Measurements from ENCODE around the gene BCKDK.

The BCKDK gene

DNA sequence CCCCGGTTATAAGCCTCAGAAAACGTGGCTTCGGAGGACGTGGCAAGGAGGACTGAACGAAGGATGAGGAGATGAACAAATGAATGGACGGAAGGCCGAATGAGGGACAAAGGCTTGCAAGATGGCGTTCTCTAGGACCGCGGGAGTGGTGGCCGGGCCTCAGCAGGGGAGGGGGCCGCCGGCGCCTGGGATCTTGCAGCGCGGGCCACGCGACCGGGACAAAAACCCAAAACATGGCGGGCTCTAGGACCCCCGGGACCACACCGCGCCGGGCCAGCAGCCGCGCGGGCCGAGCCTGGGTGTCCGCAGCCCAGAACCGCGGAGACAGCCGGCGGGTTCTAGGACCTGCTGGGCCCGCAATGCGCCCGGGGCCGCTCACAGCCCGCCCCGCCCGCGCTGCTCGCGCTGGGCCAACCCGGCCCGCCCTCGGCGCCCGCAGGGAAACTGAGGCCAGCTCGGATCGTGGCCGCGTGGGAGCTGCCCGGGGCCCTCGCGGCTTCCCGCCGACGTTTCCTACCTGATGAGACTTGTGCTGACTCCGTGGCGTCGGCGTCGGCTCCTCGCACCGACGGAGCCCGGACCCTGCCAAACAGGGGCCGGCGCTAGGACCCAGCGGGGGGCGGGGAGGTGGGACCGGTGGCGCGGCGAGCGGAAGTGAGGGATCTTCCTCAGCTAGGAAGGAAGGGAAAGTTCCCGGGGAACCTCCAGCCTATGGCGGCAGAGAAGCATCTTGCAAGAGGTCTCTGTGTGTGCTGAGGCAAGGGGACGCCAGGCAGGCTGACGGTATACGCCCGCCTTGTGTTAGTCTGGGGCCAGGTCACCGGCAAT lies 34.8 kb upstream of the BCKDK start:
- no peaks in the 10 kb centered on the region for H3K9me3 ChIP-seq (ENCODE audit: control insufficient read depth in 2 of 2, low read length in 2 of 2)
- H3K9ac ChIP-seq (ENCODE audit: low read depth in 1 of 2, low read length in 2 of 2) = peak overlapping the region; percentile 69 to 72
- peaks cover 22% of the 10 kb centered on the region in 2 donors for H3K4me1 ChIP-seq (ENCODE audit: control insufficient read depth in 2 of 2, insufficient read depth in 2 of 2, low read length in 2 of 2)
- H3K27ac ChIP-seq (ENCODE audit: low read depth in 2 of 2, low read length in 2 of 2) = peak overlapping the region; percentile 81 to 91
- no peaks in the 10 kb centered on the region for H3K27me3 ChIP-seq (ENCODE audit: control insufficient read depth in 2 of 2, insufficient read depth in 2 of 2, low read length in 2 of 2)
- peak overlapping the region; percentile 83 to 88 for H3K4me3 ChIP-seq (ENCODE audit: low read length in 2 of 2)
- H3K36me3 ChIP-seq (ENCODE audit: control insufficient read depth in 2 of 2, insufficient read depth in 2 of 2, low read length in 2 of 2) = peaks cover 22 to 25% of the 10 kb centered on the region in 2 donors

DNA sequence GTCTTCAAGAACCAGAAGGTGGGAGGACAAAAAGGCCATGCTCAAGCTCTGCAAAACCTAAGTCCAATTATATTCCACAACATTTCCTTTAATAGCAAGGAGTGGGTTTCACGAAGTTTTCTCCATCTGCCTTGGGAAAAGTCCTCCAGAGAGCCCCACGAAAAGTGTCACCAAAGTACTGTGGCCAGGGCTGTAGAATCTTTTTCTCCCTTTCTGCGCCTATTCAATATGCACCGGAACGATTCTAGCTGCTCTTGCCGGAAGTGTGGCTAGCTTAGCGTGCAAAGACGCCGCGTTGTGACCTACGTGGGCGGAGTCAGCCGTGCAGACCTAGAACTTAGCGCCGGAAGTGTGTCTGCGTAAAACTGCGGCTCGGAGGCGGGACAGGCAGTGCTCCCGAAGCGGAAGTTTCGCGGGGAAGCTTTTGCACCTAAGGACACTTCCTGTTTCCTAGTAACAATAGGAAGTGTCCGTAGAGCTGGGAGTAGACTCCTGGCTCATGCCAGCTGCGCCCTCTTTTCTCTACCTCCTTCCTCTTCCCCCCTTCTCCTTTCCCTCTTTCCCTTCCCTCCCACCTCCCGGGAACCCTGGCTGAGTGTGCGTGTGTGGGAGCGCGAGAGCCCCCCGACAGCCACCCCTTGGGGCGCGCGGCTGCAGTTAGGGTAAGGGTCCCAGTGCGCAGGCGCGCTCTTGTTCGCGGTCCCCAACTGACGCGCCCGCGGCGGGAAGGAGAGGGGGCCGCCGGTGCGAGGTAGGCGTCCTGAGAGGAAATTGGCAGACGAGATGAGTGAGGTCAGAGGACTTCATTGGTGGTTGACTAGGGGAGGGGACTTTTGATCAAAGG lies 34.0 kb upstream of the BCKDK start, which contains the start of the genes ZNF646 and ZNF668:
Gene ZNF646, plus strand, starts transcription at position 453 of the 844 bp plus-strand sequence. CDS start 1,903 bp downstream, outside the sequence.
Gene ZNF668, minus strand, starts transcription at position 271 of the 844 bp plus-strand sequence. CDS start 9,781 bp downstream, outside the sequence.
- peaks cover 22% of the 10 kb centered on the region in 2 donors for H3K4me1 ChIP-seq (ENCODE audit: control insufficient read depth in 2 of 2, insufficient read depth in 2 of 2, low read length in 2 of 2)
- peak within 1 kb of the TSS; percentile 83 to 88 for H3K4me3 ChIP-seq (ENCODE audit: low read length in 2 of 2)
- H3K27me3 ChIP-seq (ENCODE audit: control insufficient read depth in 2 of 2, insufficient read depth in 2 of 2, low read length in 2 of 2) = no peaks in the 10 kb centered on the region
- H3K9ac ChIP-seq (ENCODE audit: low read depth in 1 of 2, low read length in 2 of 2) = peak within 1 kb of the TSS; percentile 91
- H3K9me3 ChIP-seq (ENCODE audit: control insufficient read depth in 2 of 2, low read length in 2 of 2) = no peaks in the 10 kb centered on the region
- peak within 1 kb of the TSS; percentile 81 to 91 for H3K27ac ChIP-seq (ENCODE audit: low read depth in 2 of 2, low read length in 2 of 2)
- peaks cover 28 to 34% of the 10 kb centered on the region in 2 donors for H3K36me3 ChIP-seq (ENCODE audit: control insufficient read depth in 2 of 2, insufficient read depth in 2 of 2, low read length in 2 of 2)

DNA sequence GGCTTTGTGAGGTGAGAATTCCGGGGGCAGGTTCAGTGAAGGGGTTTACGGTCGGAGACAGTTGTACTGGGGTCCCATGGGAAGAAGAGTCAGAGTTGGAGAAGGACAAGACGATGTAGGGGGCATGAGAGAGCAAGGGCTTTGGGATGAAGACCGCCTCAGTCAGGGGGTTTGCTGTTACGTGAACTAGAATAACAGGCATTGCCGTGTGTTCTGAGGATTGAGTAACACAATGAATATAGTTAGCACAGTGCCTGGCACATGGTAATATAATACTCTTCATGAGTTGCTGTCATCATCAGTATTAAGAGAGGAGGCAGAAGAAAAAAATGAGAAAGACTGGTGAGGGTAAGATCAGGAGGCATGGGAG lies 33.4 kb upstream of the BCKDK start:
- Histone ChIP-seq H3K4me3 (ENCODE audit: low read length in 2 of 2) (peak overlapping the region; percentile 83 to 88), H3K9ac (ENCODE audit: low read depth in 1 of 2, low read length in 2 of 2) (peak overlapping the region; percentile 91), H3K36me3 (ENCODE audit: control insufficient read depth in 2 of 2, insufficient read depth in 2 of 2, low read length in 2 of 2) (peaks cover 34 to 40% of the 10 kb centered on the region in 2 donors), H3K27ac (ENCODE audit: low read depth in 2 of 2, low read length in 2 of 2) (peak overlapping the region; percentile 81 to 91), H3K4me1 (ENCODE audit: control insufficient read depth in 2 of 2, insufficient read depth in 2 of 2, low read length in 2 of 2) (peaks cover 22% of the 10 kb centered on the region in 2 donors), H3K27me3 (ENCODE audit: control insufficient read depth in 2 of 2, insufficient read depth in 2 of 2, low read length in 2 of 2) (no peaks in the 10 kb centered on the region), H3K9me3 (ENCODE audit: control insufficient read depth in 2 of 2, low read length in 2 of 2) (no peaks in the 10 kb centered on the region)

DNA sequence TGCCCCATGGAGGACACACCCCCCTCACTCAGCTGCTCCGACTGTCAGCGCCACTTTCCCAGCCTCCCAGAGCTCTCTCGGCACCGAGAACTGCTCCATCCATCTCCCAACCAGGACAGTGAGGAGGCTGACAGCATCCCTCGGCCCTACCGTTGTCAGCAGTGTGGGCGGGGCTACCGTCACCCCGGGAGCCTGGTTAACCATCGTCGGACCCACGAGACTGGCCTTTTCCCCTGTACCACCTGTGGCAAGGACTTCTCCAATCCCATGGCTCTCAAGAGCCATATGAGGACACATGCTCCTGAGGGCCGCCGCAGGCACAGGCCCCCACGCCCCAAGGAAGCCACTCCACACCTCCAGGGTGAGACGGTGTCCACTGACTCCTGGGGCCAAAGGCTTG lies 31.9 kb upstream of the BCKDK start:
- Histone ChIP-seq H3K4me3 (ENCODE audit: low read length in 2 of 2) (no peak overlapping the region), H3K27ac (ENCODE audit: low read depth in 2 of 2, low read length in 2 of 2) (no peak overlapping the region), H3K4me1 (ENCODE audit: control insufficient read depth in 2 of 2, insufficient read depth in 2 of 2, low read length in 2 of 2) (peaks cover 22% of the 10 kb centered on the region in 2 donors), H3K36me3 (ENCODE audit: control insufficient read depth in 2 of 2, insufficient read depth in 2 of 2, low read length in 2 of 2) (peaks cover 46 to 55% of the 10 kb centered on the region in 2 donors), H3K27me3 (ENCODE audit: control insufficient read depth in 2 of 2, insufficient read depth in 2 of 2, low read length in 2 of 2) (no peaks in the 10 kb centered on the region), H3K9me3 (ENCODE audit: control insufficient read depth in 2 of 2, low read length in 2 of 2) (no peaks in the 10 kb centered on the region), H3K9ac (ENCODE audit: low read depth in 1 of 2, low read length in 2 of 2) (no peak overlapping the region)

DNA sequence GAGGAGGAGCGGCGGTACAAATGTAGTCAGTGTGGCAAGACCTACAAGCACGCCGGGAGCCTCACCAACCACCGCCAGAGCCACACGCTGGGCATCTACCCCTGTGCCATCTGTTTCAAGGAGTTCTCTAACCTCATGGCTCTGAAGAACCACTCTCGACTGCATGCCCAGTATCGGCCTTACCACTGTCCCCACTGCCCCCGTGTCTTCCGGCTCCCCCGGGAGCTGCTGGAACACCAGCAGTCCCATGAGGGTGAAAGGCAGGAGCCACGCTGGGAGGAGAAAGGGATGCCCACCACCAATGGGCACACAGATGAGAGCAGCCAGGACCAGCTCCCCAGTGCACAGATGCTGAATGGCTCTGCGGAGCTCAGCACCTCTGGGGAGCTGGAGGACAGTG lies 31.2 kb upstream of the BCKDK start:
- no peaks in the 10 kb centered on the region for H3K9me3 ChIP-seq (ENCODE audit: control insufficient read depth in 2 of 2, low read length in 2 of 2)
- no peaks in the 10 kb centered on the region for H3K27me3 ChIP-seq (ENCODE audit: control insufficient read depth in 2 of 2, insufficient read depth in 2 of 2, low read length in 2 of 2)
- peaks cover 17 to 18% of the 10 kb centered on the region in 2 donors for H3K4me1 ChIP-seq (ENCODE audit: control insufficient read depth in 2 of 2, insufficient read depth in 2 of 2, low read length in 2 of 2)
- peaks cover 47 to 55% of the 10 kb centered on the region in 2 donors for H3K36me3 ChIP-seq (ENCODE audit: control insufficient read depth in 2 of 2, insufficient read depth in 2 of 2, low read length in 2 of 2)
- H3K27ac ChIP-seq (ENCODE audit: low read depth in 2 of 2, low read length in 2 of 2) = no peak overlapping the region
- H3K4me3 ChIP-seq (ENCODE audit: low read length in 2 of 2) = no peak overlapping the region
- no peak overlapping the region for H3K9ac ChIP-seq (ENCODE audit: low read depth in 1 of 2, low read length in 2 of 2)

DNA sequence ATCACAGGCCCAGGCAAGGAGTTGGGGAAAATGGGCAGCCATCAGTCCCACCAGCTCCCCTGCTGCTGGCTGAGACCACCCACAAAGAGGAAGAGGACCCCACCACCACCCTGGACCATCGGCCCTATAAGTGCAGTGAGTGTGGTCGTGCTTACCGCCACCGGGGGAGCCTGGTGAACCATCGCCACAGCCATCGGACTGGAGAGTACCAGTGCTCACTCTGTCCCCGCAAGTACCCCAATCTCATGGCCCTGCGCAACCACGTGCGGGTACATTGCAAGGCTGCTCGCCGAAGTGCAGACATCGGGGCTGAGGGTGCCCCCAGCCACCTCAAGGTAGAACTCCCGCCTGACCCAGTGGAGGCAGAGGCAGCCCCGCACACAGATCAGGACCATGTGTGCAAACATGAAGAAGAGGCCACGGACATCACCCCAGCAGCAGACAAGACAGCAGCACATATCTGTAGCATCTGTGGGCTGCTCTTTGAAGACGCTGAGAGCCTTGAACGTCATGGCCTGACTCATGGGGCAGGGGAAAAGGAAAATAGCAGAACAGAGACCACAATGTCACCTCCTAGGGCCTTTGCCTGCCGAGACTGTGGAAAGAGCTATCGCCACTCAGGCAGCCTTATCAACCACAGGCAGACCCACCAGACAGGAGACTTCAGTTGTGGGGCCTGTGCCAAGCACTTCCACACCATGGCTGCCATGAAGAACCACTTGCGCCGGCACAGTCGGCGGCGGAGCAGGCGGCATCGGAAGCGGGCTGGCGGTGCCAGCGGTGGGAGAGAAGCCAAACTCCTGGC lies 30.4 kb upstream of the BCKDK start:
- Histone ChIP-seq H3K4me1 (ENCODE audit: control insufficient read depth in 2 of 2, insufficient read depth in 2 of 2, low read length in 2 of 2) (peaks cover 9 to 10% of the 10 kb centered on the region in 2 donors), H3K36me3 (ENCODE audit: control insufficient read depth in 2 of 2, insufficient read depth in 2 of 2, low read length in 2 of 2) (peaks cover 49 to 55% of the 10 kb centered on the region in 2 donors), H3K4me3 (ENCODE audit: low read length in 2 of 2) (no peak overlapping the region), H3K9ac (ENCODE audit: low read depth in 1 of 2, low read length in 2 of 2) (no peak overlapping the region), H3K27me3 (ENCODE audit: control insufficient read depth in 2 of 2, insufficient read depth in 2 of 2, low read length in 2 of 2) (no peaks in the 10 kb centered on the region), H3K27ac (ENCODE audit: low read depth in 2 of 2, low read length in 2 of 2) (no peak overlapping the region), H3K9me3 (ENCODE audit: control insufficient read depth in 2 of 2, low read length in 2 of 2) (no peaks in the 10 kb centered on the region)

DNA sequence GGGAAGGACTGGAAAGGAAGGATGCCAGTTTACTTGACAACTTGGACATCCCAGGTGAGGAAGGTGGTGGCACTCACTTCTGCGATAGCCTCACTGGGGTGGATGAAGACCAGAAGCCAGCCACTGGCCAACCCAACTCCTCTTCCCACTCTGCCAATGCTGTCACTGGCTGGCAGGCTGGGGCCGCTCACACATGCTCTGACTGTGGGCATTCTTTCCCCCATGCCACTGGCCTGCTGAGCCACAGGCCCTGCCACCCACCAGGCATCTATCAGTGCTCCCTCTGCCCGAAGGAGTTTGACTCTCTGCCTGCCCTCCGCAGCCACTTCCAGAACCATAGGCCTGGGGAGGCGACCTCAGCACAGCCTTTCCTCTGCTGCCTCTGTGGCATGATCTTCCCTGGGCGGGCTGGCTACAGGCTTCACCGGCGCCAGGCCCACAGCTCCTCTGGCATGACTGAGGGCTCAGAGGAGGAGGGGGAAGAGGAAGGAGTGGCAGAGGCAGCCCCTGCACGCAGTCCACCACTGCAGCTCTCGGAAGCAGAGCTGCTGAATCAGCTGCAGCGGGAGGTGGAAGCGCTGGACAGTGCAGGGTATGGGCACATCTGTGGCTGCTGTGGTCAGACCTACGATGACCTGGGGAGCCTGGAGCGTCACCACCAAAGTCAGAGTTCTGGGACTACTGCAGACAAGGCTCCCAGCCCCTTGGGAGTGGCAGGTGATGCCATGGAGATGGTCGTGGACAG lies 29.4 kb upstream of the BCKDK start:
- no peak overlapping the region for H3K4me3 ChIP-seq (ENCODE audit: low read length in 2 of 2)
- H3K36me3 ChIP-seq (ENCODE audit: control insufficient read depth in 2 of 2, insufficient read depth in 2 of 2, low read length in 2 of 2) = peaks cover 49 to 58% of the 10 kb centered on the region in 2 donors
- no peaks in the 10 kb centered on the region for H3K9me3 ChIP-seq (ENCODE audit: control insufficient read depth in 2 of 2, low read length in 2 of 2)
- H3K27ac ChIP-seq (ENCODE audit: low read depth in 2 of 2, low read length in 2 of 2) = no peak overlapping the region
- H3K9ac ChIP-seq (ENCODE audit: low read depth in 1 of 2, low read length in 2 of 2) = no peak overlapping the region
- H3K4me1 ChIP-seq (ENCODE audit: control insufficient read depth in 2 of 2, insufficient read depth in 2 of 2, low read length in 2 of 2) = peaks cover 7 to 10% of the 10 kb centered on the region in 2 donors
- H3K27me3 ChIP-seq (ENCODE audit: control insufficient read depth in 2 of 2, insufficient read depth in 2 of 2, low read length in 2 of 2) = no peaks in the 10 kb centered on the region

DNA sequence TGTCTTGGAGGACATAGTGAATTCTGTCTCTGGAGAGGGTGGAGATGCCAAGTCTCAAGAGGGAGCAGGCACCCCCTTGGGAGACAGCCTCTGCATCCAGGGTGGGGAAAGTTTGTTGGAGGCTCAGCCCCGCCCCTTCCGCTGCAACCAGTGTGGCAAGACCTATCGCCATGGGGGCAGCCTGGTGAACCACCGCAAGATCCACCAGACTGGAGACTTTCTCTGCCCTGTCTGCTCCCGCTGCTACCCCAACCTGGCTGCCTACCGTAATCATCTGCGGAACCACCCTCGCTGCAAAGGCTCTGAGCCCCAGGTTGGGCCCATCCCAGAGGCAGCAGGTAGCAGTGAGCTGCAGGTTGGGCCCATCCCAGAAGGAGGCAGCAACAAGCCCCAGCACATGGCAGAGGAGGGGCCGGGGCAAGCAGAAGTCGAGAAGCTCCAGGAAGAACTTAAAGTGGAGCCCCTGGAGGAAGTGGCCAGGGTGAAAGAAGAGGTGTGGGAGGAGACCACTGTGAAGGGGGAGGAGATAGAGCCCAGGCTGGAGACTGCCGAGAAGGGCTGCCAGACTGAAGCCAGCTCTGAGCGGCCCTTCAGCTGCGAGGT lies 28.7 kb upstream of the BCKDK start:
- no peak overlapping the region for H3K9ac ChIP-seq (ENCODE audit: low read depth in 1 of 2, low read length in 2 of 2)
- no peak overlapping the region for H3K27ac ChIP-seq (ENCODE audit: low read depth in 2 of 2, low read length in 2 of 2)
- H3K4me1 ChIP-seq (ENCODE audit: control insufficient read depth in 2 of 2, insufficient read depth in 2 of 2, low read length in 2 of 2) = peaks cover 7 to 10% of the 10 kb centered on the region in 2 donors
- H3K36me3 ChIP-seq (ENCODE audit: control insufficient read depth in 2 of 2, insufficient read depth in 2 of 2, low read length in 2 of 2) = peaks cover 49 to 58% of the 10 kb centered on the region in 2 donors
- H3K27me3 ChIP-seq (ENCODE audit: control insufficient read depth in 2 of 2, insufficient read depth in 2 of 2, low read length in 2 of 2) = no peaks in the 10 kb centered on the region
- H3K4me3 ChIP-seq (ENCODE audit: low read length in 2 of 2) = no peak overlapping the region
- H3K9me3 ChIP-seq (ENCODE audit: control insufficient read depth in 2 of 2, low read length in 2 of 2) = no peaks in the 10 kb centered on the region
